Parathyroid adenoma (tissue), 2 donors: Measurements from ENCODE around the gene RNF13.

Experiments used
- H2AFZ ChIP-seq: fragments of 300-600 bp; sonication (generic); one replicate; pipeline ENCODE4 v1.7.0; 2017; ENCODE audit warnings: antibody characterized with exemption, mild to moderate bottlenecking
- H3K27ac ChIP-seq: fragments of 300-600 bp; sonication (generic); one replicate; pipeline ENCODE4 v1.7.0; 2017
- H3K27me3 ChIP-seq: fragments of 300-600 bp; sonication (generic); one replicate; pipeline ENCODE4 v1.7.0; 2017; ENCODE audit warnings: low read length; ENCODE audit not compliant: control insufficient read depth, insufficient read depth
- H3K36me3 ChIP-seq: fragments of 300-600 bp; sonication (generic); one replicate; pipeline ENCODE4 v1.7.0; 2017; ENCODE audit warnings: low read length; ENCODE audit not compliant: control insufficient read depth, insufficient read depth
- H3K4me1 ChIP-seq: fragments of 300-600 bp; sonication (generic); one replicate; pipeline ENCODE4 v1.7.0; 2017; ENCODE audit warnings: control low read depth
- H3K4me2 ChIP-seq: fragments of 300-600 bp; sonication (generic); one replicate; pipeline ENCODE4 v1.7.0; 2017; ENCODE audit warnings: low read length
- H3K4me3 ChIP-seq: fragments of 300-600 bp; sonication (generic); one replicate; pipeline ENCODE4 v1.7.0; 2017; ENCODE audit warnings: low read depth, low read length
- H3K79me2 ChIP-seq: fragments of 300-600 bp; sonication (generic); one replicate; pipeline ENCODE4 v1.7.0; 2017; ENCODE audit warnings: control low read depth
- H3K9ac ChIP-seq: fragments of 300-600 bp; sonication (generic); one replicate; pipeline ENCODE4 v1.7.0; 2017; ENCODE audit warnings: mild to moderate bottlenecking
- H3K9me3 ChIP-seq: fragments of 300-600 bp; sonication (generic); one replicate; pipeline ENCODE4 v1.7.0; 2017; ENCODE audit warnings: low read length; ENCODE audit not compliant: control insufficient read depth
- CTCF ChIP-seq: fragments of 300-600 bp; sonication (generic); IDR thresholded peaks from one replicate; pipeline ENCODE4 v1.7.0; 2017; ENCODE audit warnings: antibody characterized with exemption, mild to moderate bottlenecking
- donor health status: primary hyperparathyroidism.

RNF13 gene, protein sequence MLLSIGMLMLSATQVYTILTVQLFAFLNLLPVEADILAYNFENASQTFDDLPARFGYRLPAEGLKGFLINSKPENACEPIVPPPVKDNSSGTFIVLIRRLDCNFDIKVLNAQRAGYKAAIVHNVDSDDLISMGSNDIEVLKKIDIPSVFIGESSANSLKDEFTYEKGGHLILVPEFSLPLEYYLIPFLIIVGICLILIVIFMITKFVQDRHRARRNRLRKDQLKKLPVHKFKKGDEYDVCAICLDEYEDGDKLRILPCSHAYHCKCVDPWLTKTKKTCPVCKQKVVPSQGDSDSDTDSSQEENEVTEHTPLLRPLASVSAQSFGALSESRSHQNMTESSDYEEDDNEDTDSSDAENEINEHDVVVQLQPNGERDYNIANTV

DNA sequence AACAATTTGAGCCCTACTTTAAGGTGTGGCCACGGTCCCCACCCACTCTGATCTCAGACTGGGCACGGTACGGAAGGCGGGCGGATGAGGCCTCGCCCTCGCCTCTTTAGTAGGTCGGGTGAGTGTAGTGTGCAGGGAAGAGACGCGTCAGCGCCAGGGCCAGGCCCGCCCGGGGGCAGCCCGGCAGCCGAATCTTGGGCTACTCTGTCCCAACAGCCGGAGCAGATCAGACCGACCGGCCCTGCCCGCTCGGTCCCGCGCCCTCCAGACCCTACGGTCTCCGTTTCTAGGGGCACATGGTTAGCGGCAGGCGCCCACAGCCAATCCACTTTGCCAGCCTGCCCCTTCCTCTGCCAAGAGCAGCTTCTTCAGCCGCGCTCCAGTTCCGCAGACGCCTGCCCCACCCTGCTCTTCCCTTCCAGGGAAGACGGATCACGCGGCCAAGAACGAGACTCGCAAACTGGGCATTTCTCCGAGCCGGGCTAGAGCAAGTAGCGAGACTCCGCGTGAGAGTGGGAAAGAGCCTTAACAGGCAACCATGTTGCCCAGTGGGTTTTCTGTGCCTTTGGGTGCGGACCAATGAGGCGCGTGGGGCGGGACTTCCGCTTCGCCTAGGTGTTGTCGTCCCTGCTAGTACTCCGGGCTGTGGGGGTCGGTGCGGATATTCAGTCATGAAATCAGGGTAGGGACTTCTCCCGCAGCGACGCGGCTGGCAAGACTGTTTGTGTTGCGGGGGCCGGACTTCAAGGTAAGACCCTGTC is at the start of gene RNF13:
Gene RNF13 (plus strand): TSS at position 610 of the 761 bp plus-strand sequence. CDS start 32,812 bp downstream, outside the sequence.
- Histone ChIP-seq H3K27me3 (no peaks in the 10 kb centered on the region), H3K9ac (peak within 1 kb of the TSS; percentile 67), H2AFZ (peak within 1 kb of the TSS; percentile 92), H3K9me3 (no peaks in the 10 kb centered on the region), H3K36me3 (no peaks in the 10 kb centered on the region), H3K4me1 (peaks cover 4% of the 10 kb centered on the region), H3K27ac (peak within 1 kb of the TSS; percentile 88), H3K79me2 (peaks cover 33% of the 10 kb centered on the region), H3K4me3 (peak within 1 kb of the TSS; percentile 94), H3K4me2 (peak within 1 kb of the TSS; percentile 82)
- TF ChIP-seq CTCF: no peak

GRCh38 chr3:149763565-149764195 is 49.3 kb upstream of the RNF13 start:
- Histone ChIP-seq H3K9me3 (no peaks in the 10 kb centered on the region), H3K27ac (no peak overlapping the region), H3K4me3 (no peak overlapping the region), H3K27me3 (no peaks in the 10 kb centered on the region), H3K79me2 (no peaks in the 10 kb centered on the region), H3K4me2 (no peak overlapping the region), H3K4me1 (no peaks in the 10 kb centered on the region), H2AFZ (no peak overlapping the region), H3K36me3 (no peaks in the 10 kb centered on the region), H3K9ac (no peak overlapping the region)
- TF ChIP-seq CTCF: no peak

GRCh38 chr3:149764302-149764701 is 48.7 kb upstream of the RNF13 start:
- Histone ChIP-seq H3K27ac (no peak overlapping the region), H3K27me3 (no peaks in the 10 kb centered on the region), H3K4me2 (no peak overlapping the region), H3K79me2 (no peaks in the 10 kb centered on the region), H3K9ac (no peak overlapping the region), H3K4me3 (no peak overlapping the region), H3K4me1 (no peaks in the 10 kb centered on the region), H3K9me3 (no peaks in the 10 kb centered on the region), H3K36me3 (no peaks in the 10 kb centered on the region), H2AFZ (no peak overlapping the region)
- TF ChIP-seq CTCF: no peak

DNA sequence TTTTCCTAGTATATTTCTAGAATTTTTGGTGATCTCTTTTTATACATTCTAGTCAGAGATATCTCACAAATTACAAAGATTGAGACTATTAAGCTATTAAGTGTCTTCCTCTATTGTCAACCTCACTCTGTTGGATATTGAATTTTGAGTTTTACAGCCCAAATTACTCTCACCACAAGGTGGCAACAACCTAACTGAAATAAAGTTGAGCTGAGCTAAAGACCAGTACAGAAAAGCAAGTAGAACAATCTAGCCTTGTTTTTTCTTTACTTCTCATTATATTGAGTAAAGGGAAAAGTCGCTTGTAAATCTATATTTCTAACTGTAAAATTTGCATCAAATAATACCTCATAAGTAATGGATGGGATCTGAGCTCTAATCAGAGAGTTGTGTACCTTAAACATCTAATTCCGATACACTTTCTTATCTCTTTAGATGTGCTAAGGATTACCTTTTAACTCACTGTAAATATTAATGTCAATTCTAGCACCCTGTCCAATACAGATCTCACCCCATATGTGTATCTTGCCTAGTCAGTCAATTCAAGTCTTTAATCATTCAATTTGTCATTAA is 47.2 kb upstream of the RNF13 start:
- no peaks in the 10 kb centered on the region for H3K4me1 ChIP-seq
- H3K4me2 ChIP-seq: no peak overlapping the region
- no peak overlapping the region for H2AFZ ChIP-seq
- no peaks in the 10 kb centered on the region for H3K9me3 ChIP-seq
- no peak overlapping the region for H3K4me3 ChIP-seq
- H3K36me3 ChIP-seq: no peaks in the 10 kb centered on the region
- no peaks in the 10 kb centered on the region for H3K79me2 ChIP-seq
- no peaks in the 10 kb centered on the region for H3K27me3 ChIP-seq
- peak; percentile 36 for TF ChIP-seq CTCF
- no peak overlapping the region for H3K9ac ChIP-seq
- H3K27ac ChIP-seq: no peak overlapping the region
